NCI-H1048 (cell line): ENCODE measurements around the gene RING1.
"Not testable (repeated sequence)": the region's sequence is repeated elsewhere in the genome, so short reads cannot be mapped to it uniquely, and the experiment has no call there.

ENCODE experiments used
- DNase-seq: peaks from one replicate; lab custom pipeline; 2025; lab: John Stamatoyannopoulos, UW

RING1 gene

GRCh38 chr6:33206027-33206863 lies 2.1 kb upstream of the RING1 start:
- DNase-seq = no peak

DNA sequence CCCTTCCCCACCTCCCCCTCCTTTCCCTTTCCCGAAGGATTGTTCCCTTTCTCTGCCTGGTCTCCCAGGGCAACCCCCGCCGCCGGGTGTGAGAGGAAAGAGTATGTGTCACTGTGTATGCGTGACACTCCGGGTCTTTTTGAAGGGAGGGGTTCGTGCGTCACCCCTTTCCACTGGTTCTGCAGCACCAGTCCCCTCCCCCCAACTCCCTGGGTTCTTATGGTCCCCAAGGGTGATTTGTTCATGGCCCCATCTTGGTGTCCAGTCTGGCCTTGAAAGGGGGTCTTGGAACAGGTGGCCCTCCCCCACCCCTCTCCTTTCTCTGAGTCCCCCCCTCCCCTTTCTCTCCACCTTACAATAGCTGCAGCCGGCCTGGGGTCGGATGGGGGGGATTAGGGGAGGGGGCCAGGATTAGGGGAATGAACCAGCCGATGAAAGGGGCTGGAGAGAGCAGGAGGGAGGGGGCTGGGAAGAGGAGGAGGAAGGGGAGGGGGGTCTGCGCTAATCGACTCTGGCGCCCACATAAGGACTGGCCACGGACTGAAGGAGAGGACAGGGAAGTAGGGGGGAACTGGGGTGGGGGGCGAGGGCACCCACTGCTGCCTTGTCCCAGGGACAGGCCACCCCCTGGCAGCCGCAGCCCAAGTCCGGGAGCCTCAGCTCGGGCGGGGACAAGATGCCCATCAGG lies 1.3 kb upstream of the RING1 start:
- DNase-seq = no peak

- no peak for DNase-seq
Measured at GRCh38 chr6:33207552-33208090, 679 bp upstream of the RING1 start.

GRCh38 chr6:33209856-33210255 lies 1.6 kb downstream of the RING1 start:
- no peak for DNase-seq

GRCh38 chr6:33211136-33211535 lies 2.8 kb downstream of the RING1 start:
- DNase-seq = no peak

DNA sequence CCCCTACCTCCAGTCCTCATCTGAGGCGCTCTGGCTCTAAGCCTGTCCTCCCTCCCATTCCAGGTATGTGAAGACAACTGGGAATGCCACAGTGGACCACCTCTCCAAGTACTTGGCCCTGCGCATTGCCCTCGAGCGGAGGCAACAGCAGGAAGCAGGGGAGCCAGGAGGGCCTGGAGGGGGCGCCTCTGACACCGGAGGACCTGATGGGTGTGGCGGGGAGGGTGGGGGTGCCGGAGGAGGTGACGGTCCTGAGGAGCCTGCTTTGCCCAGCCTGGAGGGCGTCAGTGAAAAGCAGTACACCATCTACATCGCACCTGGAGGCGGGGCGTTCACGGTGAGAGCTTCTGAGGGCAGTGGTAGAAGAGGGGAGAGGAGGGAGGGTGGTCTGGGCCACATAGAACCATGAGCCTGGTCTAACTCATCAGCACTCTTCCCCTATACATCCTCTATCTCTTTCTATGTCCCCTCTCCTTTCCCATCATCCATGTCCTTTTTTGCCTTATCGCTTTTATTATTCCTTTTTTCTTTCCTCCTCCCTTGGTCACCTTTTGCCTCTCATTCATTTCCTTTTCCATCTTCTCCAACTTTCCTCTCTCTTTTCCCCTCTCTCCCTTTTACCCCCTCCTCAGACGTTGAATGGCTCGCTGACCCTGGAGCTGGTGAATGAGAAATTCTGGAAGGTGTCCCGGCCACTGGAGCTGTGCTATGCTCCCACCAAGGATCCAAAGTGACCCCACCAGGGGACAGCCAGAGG lies 3.5 kb downstream of the RING1 start:
- no peak for DNase-seq

DNA sequence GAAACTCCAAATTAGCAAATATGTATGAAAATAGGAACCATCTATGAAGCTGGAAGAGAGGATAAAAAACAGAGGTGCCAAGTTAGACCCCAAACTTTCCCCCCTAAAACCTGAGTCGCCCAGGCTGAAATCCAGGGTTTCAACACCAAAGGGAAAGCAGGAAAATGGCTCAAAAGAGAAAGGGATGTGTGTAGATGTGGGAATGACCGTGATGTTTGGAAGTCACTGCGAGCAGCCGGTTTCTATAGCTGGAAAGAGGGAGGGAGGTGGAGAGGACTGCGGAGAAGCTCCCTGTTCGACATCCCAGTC lies 4.5 kb downstream of the RING1 start:
- DNase-seq = no peak

- no peak for DNase-seq
Measured at GRCh38 chr6:33213166-33213988, 5.1 kb downstream of the RING1 start.

DNA sequence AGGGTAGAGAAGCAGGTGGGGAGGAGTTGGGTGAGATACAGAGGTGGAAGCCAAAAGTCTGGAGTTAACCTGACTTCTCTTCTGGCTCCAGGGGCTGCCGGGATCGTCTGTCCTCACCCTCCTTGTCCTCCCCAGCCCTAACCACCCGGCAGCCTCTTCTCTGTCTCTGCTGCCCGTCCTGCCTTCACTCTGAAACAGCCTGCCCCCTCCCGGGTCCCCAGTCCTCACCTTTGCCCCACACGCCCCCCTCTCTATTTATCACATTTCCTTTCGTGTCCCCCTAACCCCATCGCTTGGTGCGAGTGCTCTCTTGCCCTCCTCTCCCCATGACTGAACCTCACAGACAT lies 5.7 kb downstream of the RING1 start:
- DNase-seq = no peak

DNA sequence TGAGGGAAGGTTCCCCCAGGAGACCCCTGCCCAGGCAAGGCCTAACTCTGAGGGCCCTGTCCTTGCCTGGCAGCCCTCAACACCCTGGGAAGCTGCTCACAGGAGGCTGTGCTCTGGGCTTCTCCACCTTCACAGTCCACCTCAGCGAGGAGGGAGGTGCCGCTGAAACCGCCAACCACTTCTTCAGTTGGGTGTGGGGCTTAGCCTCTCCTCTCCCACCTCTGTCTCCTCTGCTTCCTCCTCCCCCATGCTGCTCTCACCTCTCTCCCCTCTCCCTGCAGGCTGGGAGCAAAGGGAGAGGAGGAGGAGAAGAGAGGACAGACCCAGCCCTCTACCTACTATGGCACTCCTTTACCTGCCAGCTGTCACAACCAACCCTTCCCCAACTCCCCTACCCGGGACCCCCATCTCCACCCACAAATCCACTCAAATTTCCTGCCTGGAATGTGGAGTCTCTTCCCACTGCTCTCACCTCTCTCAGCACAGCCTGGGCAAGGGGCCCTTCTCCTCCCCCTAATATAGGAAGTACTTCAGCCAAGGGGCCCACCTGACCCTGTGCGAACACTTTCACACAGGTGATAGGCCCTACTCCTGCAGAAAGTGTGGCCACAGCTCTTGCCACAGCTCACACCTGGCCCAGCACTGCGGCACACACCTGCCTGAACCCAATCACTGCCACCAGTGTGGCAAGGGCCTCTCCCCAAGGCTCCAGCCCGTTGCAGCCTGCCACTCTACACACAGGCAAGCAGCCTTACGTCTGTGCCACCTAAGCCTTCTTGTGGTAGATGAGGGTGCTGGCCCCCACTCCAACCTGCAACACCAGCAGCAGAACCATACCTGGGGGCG lies 7.2 kb downstream of the RING1 start:
- no peak for DNase-seq

- no peak for DNase-seq
Measured at GRCh38 chr6:33216117-33216649, 7.9 kb downstream of the RING1 start.

- no peak for DNase-seq
Measured at GRCh38 chr6:33217246-33217645, 8.9 kb downstream of the RING1 start.

DNA sequence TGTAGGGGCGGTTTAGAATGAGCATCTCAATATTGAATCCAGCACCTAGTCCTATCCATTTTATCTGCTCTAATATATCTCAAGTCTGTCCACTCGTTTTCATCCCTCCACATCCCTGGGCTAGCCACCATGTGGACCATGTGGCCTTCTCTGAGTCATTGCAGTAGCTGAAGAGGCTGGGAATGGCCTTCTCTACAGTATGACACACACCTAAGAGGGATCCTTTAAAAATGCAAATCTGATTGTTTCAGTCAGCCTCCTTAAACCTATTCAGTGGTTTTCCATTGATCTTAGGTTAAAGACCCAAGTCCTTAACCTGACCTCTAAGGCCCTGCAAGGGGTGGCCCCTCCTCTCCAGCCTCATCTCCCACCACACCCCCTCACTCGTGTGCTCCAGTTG lies 9.4 kb downstream of the RING1 start:
- DNase-seq = no peak

DNA sequence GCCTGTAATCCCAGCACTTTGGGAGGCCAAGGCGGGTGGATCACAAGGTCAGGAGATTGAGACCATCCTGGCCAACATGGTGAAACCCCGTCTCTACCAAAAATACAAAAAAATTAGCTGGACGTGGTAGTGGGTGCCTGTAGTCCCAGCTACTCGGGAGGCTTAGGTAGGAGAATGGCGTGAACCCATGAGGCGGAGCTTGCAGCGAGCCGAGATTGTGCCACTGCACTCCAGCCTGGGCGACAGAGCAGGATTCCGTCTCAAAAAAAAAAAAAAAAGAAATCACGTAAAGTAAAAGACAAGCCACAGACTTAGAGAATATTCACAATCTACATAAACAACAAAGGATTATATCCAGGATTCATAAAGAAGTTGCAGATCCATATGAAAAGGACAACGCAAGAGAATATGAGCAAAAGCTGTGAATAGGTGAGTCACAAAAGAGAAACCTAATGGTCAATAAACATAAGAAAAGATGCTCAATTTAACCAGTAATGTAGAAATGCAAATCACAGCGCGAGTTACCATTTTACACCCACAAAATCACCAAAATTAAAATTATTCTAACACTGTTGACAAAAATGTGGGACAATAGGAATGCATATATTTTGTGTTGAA lies 18.3 kb downstream of the RING1 start:
- not testable (repeated sequence) for DNase-seq

GRCh38 chr6:33235221-33235634 lies 26.9 kb downstream of the RING1 start:
- DNase-seq = no peak

- DNase-seq = no peak
Measured at GRCh38 chr6:33236328-33236727, 28.0 kb downstream of the RING1 start.

GRCh38 chr6:33236852-33237251 lies 28.6 kb downstream of the RING1 start:
- no peak for DNase-seq

DNA sequence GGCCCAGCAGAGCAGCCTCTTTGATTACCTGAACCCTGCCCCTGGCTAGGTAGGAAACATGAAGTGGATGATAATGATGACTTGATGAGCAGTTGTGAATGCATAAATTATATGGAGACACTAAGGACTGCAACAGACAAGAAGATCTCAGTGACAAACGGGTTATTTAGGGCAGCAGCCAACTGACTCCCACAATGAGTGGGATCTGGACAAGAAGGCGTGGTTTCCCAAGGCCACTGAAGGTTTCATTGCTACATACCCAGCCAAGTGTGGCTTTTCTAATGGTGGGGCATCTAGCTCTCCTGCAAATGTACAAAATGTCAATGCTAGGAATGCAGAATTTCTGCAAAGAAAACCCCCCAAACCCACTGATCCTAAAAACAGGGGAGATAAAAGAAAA lies 29.4 kb downstream of the RING1 start:
- no peak for DNase-seq

DNA sequence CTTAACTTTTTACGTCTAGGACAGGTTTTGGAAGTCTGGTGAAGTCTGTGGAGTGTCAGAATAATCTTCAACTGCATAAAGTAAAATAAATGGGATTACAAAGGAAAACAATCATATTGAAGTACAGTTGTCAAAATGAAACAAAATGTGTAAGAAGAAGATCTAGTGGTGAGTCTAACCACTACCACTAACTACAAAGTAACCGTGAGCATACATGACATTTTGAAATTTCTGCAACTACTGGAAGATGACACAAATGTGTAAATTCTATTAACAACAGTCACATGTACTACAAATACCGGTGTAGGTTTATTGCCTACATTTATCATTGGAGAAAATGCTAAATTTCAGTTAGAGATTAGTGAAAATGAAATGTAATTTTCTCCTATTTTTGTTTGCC lies 33.7 kb downstream of the RING1 start:
- DNase-seq = no peak

DNA sequence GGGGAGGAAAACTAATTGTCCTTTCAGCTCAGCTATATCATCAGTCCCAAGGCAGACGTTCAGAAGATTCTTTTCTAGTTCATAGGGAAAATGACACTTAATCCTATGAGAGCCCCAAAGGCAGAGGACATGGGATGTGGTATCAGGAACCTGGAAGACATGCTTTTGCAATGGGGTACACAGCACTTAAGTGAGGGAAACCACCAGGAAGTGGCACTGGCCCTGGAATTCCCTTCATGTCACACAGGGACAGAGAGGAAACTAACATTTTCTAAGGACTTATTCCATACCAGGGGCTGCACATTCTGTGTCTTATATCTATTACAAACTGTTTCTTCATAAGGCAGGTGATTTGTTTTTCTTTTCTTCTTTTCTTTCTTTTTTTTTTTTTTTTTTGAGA lies 35.2 kb downstream of the RING1 start:
- DNase-seq = no peak
